ENCODE measurements around the gene RAB35.

DNA sequence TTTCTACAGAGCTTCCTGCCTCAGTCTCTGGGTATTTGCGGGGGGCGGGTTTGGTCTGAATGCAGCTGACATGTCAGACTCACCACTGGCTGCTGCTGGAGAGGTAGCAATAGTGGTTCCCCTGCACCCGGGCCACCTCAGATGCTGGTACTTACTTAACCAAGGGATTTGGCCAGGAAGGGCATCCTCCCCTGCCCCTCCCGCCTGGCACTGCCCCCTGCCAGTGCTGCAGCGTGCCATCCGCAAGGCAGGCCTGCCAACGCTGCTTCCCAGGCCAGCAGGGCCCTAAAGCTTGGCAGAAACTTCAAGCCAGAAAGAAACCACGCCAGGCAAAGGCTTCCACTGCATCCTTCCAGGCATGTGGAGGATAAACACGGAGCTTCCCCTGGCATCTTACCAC is 22.1 kb downstream of the RAB35 start:
- no peak for TF ChIP-seq RAD21 (IDR thresholded peaks at IDR 0.05; ENCODE audit: low read depth)
- TF ChIP-seq, protein P1, sequence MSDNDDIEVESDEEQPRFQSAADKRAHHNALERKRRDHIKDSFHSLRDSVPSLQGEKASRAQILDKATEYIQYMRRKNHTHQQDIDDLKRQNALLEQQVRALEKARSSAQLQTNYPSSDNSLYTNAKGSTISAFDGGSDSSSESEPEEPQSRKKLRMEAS (IDR thresholded peaks at IDR 0.05), result no peak
- TF ChIP-seq TEAD4 (IDR thresholded peaks at IDR 0.05), result no peak
- TF ChIP-seq, protein P2, sequence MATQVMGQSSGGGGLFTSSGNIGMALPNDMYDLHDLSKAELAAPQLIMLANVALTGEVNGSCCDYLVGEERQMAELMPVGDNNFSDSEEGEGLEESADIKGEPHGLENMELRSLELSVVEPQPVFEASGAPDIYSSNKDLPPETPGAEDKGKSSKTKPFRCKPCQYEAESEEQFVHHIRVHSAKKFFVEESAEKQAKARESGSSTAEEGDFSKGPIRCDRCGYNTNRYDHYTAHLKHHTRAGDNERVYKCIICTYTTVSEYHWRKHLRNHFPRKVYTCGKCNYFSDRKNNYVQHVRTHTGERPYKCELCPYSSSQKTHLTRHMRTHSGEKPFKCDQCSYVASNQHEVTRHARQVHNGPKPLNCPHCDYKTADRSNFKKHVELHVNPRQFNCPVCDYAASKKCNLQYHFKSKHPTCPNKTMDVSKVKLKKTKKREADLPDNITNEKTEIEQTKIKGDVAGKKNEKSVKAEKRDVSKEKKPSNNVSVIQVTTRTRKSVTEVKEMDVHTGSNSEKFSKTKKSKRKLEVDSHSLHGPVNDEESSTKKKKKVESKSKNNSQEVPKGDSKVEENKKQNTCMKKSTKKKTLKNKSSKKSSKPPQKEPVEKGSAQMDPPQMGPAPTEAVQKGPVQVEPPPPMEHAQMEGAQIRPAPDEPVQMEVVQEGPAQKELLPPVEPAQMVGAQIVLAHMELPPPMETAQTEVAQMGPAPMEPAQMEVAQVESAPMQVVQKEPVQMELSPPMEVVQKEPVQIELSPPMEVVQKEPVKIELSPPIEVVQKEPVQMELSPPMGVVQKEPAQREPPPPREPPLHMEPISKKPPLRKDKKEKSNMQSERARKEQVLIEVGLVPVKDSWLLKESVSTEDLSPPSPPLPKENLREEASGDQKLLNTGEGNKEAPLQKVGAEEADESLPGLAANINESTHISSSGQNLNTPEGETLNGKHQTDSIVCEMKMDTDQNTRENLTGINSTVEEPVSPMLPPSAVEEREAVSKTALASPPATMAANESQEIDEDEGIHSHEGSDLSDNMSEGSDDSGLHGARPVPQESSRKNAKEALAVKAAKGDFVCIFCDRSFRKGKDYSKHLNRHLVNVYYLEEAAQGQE (IDR thresholded peaks at IDR 0.05; ENCODE audit: low read depth), result no peak
- no peak for TF ChIP-seq EGR1 (IDR thresholded peaks at IDR 0.05)
- TF ChIP-seq YY1 (IDR thresholded peaks at IDR 0.05; ENCODE audit: low read depth), result no peak
- TF ChIP-seq NFIC (IDR thresholded peaks at IDR 0.05), result no peak
- no peak for TF ChIP-seq TAF1 (IDR thresholded peaks at IDR 0.05; ENCODE audit: low read depth)
- no peak for TF ChIP-seq EP300 (IDR thresholded peaks at IDR 0.05; ENCODE audit: borderline replicate concordance)
- TF ChIP-seq, protein P3, sequence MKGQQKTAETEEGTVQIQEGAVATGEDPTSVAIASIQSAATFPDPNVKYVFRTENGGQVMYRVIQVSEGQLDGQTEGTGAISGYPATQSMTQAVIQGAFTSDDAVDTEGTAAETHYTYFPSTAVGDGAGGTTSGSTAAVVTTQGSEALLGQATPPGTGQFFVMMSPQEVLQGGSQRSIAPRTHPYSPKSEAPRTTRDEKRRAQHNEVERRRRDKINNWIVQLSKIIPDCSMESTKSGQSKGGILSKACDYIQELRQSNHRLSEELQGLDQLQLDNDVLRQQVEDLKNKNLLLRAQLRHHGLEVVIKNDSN (IDR thresholded peaks at IDR 0.05), result no peak
- no peak for TF ChIP-seq FOXM1 (IDR thresholded peaks at IDR 0.05; ENCODE audit: borderline replicate concordance, low read depth)
- TF ChIP-seq CEBPB (IDR thresholded peaks at IDR 0.05), result no peak

Measured in Ishikawa (cell line).